ENCODE measurements around the gene PPM1B.
"Not testable (repeated sequence)": the region's sequence is repeated elsewhere in the genome, so short reads cannot be mapped to it uniquely, and the experiment has no call there.

Gene PPM1B

DNA sequence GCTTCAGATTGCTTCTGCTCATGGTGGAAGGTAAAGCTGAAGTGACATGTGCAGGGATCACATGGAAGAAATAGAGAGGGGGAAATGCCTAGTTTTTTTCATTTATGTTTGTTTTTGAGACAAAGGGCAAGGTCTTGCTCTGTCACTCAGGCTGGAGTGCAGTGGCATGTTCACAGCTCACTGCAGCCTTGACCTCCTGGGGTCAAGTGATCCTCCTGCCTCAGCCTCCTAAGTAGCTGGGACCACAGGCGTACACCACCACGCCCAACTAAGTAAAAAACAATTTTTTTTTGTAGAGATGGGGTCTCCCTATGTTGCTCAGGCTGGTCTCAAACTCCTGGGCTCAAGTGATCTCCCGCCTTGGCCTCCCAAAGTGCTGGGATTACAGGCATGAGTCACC lies 87.0 kb downstream of the PPM1B start:
- DNase-seq (ENCODE audit: low spot score), result not testable (repeated sequence)

DNA sequence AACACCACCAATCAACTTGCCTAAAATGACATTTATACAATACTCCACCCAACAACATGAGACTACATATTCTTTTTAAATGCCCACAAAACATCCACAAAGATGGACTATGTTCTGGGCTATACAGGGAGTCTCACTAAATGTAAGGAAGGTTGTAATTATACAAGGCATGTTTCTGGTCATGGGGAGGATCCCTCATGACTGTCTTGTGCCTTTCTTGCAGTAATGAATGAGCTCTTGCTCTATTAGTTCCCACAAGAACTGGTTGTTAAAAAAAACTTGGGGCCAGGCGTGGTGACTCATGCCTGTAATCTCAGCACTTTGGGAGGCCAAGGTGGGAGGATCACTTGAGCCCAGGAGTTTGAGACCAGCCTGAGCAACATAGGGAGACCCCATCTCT lies 89.1 kb downstream of the PPM1B start:
- DNase-seq (ENCODE audit: low spot score), result not testable (repeated sequence)

GRCh38 chr2:44267269-44267795 lies 98.7 kb downstream of the PPM1B start:
- no peak for DNase-seq (ENCODE audit: low spot score)

DNA sequence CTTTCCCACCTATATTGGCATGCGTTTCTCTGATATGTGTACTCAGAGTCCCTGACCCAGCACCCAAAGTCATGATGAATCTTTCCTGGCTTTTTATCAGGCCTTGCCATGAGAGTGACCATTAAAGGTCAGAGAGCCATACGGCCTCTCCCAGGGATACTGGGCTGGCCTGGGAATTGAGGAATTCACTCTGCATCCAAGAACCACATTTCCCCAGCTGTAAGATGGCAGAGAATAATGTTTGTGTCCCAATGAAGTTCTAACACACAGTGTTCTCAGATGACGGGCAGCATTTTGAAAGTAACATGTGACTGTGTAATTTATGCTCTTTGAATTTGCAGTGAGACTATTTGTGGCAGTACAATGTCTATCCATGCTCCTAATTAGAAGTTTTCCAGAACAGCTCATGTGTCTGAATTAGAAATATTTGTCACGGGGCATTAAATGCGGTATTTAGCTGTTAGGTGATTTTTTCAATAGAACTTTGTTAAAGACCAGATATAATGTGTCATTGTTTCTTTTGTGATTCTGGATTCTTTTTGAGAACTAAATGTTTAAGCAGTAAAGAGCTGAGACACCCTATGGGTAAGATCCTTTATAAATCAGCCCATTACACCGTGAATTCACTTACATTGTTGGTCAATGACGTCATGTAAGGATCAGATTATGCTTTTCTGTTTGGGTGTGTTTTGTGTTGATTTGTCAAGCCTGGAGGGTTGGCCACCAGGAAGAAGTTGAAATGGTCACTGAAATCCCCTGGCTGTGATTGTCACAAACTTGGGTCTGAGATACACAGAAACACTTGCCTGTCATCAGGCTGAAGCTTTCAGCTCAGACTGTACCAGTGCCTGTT lies 99.3 kb downstream of the PPM1B start:
- DNase-seq (ENCODE audit: low spot score), result peak; percentile 31

DNA sequence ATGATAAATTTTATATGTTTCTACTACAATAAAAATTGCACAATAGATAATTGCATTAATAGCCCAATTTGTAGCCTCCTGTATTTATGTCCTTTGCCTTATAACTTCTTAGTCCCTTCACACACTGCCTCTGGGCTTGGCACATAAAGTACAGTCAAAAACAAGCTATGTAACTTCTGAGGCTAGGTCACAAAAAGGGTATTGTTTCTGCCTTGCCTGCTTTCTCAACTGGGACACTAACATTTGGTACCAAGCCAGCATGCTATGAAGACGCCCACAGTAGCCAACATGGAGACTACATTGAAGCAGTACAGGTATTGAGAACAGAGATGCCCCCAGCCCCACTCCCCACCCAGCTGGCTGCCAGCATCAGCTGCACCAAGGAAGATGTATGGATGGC lies 101.2 kb downstream of the PPM1B start:
- no peak for DNase-seq (ENCODE audit: low spot score)

GRCh38 chr2:44271296-44271695 lies 102.6 kb downstream of the PPM1B start:
- no peak for DNase-seq (ENCODE audit: low spot score)

- DNase-seq (ENCODE audit: low spot score), result no peak
Measured at GRCh38 chr2:44273076-44273475, 104.4 kb downstream of the PPM1B start.

DNA sequence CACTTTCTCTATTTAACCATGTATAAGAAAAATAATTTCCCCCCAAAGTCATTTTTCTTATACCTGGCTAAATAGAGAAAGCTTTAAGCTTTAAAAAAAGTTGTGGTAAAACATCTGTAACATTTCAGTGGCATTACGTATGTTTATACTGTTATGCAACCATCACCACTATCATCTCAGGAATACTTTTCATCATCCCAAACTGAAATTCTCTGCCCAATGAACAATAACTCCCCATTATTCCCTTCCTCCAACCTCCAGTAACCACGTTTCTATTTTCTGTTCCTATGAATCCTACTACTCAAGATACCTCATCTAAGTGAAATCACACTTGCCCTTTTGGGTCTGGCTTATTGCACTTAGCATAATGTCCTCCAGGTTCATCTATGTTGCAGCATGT lies 104.9 kb downstream of the PPM1B start:
- no peak for DNase-seq (ENCODE audit: low spot score)

DNA sequence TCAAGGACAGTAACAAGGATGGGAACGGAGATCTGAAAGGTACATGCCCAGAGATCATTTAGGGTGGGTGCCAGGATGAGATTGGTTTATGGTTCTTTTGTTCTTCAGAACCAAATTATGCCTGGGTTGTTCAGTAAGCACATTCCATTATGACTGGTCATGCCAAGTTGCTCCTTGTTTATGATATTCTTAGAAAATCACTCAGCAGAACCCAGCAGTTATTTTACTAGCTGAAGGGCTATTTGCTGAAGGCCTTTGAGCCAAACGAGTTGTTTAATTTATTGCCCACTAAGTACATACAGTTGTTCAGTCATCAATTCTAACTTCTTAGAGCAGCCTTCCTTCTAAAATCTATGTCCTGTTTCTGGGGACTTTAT lies 107.2 kb downstream of the PPM1B start:
- peak; percentile 24 for DNase-seq (ENCODE audit: low spot score)

DNA sequence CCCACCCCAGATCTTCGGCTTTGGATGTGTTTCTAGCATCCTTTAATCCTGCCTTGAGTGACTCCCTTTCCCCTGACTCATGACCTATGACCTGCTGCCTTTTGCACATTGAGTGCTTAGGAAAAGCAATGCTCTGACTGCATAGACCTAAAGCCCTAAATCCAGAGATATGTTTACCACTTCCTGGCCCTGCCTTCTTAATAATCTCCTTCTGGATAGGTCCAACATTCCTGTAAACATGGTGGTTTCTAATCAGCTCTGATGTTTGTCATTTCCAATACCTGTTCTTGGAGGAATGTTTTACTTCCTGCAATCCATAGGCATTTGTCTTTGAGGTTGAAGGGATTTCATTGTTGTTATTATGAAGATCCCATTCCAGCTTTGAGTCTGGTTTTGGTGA lies 108.9 kb downstream of the PPM1B start:
- no peak for DNase-seq (ENCODE audit: low spot score)

GRCh38 chr2:44280869-44281268 lies 112.2 kb downstream of the PPM1B start:
- no peak for DNase-seq (ENCODE audit: low spot score)

All from hepatic stellate cell (primary cell).